Measurements from ENCODE around the gene CLEC4G. TPM values are rescaled to one million over a fixed set of nuclear protein-coding genes. Genes with fewer than 3 reads are reported as not detected.

CLEC4G gene
- total RNA-seq, 4 donors from 2014 or later, result 0.49 to 3.9 TPM; not detected in 2

DNA sequence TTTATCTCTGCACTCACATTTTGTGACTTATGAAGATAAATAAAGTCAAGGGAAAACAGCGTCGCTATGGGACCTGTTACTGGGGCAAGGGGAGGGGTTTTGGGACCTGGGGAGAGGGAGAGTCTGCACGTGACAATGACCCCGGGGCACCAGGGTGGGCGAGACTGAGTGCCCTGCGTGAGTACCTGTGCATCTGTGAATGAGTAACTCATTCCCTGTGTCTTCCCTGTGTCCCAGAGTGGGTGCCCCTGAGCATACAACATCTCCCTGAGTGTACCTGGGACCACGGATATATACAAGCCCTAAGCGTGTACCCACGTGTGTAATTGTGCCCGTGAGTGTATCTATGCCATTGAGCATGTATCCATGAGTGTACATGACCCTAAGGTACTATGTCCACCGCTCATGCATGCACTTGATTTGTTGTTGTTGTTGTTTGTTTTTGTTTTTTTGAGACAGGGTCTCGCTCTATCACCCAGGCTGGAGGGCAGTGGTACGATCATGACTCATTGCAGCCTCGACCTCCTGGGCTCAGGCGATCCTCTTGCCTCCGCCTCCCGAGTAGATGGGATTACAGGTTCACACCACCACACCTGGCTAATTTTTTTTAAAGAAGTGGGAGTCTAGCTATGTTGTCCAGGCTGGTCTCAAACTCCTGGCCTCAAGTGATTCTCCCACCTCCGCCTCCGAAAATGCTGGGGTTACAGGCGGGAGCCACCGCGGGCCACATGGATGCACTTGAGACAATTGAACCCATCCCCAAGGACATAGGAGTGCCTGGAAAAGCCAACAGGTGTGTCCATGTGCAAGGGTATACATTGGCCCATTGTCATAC lies 51.9 kb downstream of the CLEC4G start:
- Histone ChIP-seq H3K27me3 (peaks cover 16% of the 10 kb centered on the region), H3K27ac (no peak overlapping the region), H3K9me3 (no peaks in the 10 kb centered on the region), H3K4me1 (peaks cover 31% of the 10 kb centered on the region), H3K36me3 (peaks cover 27% of the 10 kb centered on the region), H3K4me3 (peak overlapping the region; percentile 95)
- WGBS, result 63% methylated on average over 18 of the region's 22 CpGs
- TF ChIP-seq EP300 (IDR thresholded peaks at IDR 0.05) (no peak), POLR2A (IDR thresholded peaks at IDR 0.05) (no peak)
- no peak for DNase-seq (ENCODE audit: low spot score in 2 of 2)

DNA sequence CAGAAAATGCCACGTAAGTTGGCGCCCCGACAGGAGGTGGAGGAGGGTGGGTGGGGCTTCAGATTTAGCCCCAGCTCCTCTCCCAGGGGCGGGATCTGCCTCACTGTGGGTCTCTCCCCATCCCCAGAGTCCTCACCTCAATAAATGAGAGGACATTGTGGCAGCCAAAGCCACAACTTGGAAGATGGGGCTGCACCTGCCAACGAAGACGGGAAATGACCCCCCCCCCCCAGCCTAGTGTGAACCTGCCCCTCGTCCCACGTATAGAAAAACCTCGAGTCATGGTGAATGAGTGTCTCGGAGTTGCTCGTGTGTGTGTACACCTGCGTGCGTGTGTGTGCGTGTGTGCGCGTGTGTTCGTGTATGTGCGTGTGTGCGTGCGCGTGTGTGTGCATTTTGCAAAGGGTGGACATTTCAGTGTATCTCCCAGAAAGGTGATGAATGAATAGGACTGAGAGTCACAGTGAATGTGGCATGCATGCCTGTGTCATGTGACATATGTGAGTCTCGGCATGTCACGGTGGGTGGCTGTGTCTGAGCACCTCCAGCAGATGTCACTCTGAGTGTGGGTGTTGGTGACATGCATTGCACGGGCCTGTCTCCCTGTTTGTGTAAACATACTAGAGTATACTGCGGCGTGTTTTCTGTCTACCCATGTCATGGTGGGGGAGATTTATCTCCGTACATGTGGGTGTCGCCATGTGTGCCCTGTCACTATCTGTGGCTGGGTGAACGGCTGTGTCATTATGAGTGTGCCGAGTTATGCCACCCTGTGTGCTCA lies 52.7 kb downstream of the CLEC4G start:
- TF ChIP-seq POLR2A (IDR thresholded peaks at IDR 0.05) (no peak), POLR2AphosphoS5 (IDR thresholded peaks at IDR 0.05) (no peak), EP300 (IDR thresholded peaks at IDR 0.05) (no peak)
- TF ChIP-seq, protein P1, sequence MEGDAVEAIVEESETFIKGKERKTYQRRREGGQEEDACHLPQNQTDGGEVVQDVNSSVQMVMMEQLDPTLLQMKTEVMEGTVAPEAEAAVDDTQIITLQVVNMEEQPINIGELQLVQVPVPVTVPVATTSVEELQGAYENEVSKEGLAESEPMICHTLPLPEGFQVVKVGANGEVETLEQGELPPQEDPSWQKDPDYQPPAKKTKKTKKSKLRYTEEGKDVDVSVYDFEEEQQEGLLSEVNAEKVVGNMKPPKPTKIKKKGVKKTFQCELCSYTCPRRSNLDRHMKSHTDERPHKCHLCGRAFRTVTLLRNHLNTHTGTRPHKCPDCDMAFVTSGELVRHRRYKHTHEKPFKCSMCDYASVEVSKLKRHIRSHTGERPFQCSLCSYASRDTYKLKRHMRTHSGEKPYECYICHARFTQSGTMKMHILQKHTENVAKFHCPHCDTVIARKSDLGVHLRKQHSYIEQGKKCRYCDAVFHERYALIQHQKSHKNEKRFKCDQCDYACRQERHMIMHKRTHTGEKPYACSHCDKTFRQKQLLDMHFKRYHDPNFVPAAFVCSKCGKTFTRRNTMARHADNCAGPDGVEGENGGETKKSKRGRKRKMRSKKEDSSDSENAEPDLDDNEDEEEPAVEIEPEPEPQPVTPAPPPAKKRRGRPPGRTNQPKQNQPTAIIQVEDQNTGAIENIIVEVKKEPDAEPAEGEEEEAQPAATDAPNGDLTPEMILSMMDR (IDR thresholded peaks at IDR 0.05), result no peak
- H3K27ac ChIP-seq, result no peak overlapping the region

More for the DNA sequence above, 52.7 kb downstream of the CLEC4G start:
- DNase-seq (ENCODE audit: low spot score in 2 of 2), result no peak
- Histone ChIP-seq H3K9me3 (no peaks in the 10 kb centered on the region), H3K4me3 (no peak overlapping the region), H3K27me3 (peaks cover 16% of the 10 kb centered on the region), H3K36me3 (peaks cover 22% of the 10 kb centered on the region), H3K4me1 (peaks cover 35% of the 10 kb centered on the region)
- WGBS, result 37% methylated on average over 19 of the region's 30 CpGs

Other genes with a start within 250 kb of the CLEC4G start
- 1 to 10 TPM; 2.9 to 5.2 (median 4.1) TPM for gene PEX11G, start 243.1 kb downstream of the CLEC4G start, total RNA-seq
- gene ZNF358, start 216.0 kb downstream of the CLEC4G start, total RNA-seq, result 10 to 100 TPM; 28.7 to 48.5 (median 39.5) TPM
- gene MCOLN1, start 209.5 kb downstream of the CLEC4G start, total RNA-seq, result 10 to 100 TPM; 15.9 to 43.6 (median 29.5) TPM
- 100 to 1,000 TPM in 1 of 4 donors, 10 to 100 TPM in 3; 57.8 to 112 (median 78.5) TPM for gene PNPLA6, start 196.4 kb downstream of the CLEC4G start, total RNA-seq
- gene CAMSAP3, start 136.2 kb downstream of the CLEC4G start, total RNA-seq, result 10 to 100 TPM; 60.5 to 82.7 (median 63.9) TPM
- gene XAB2, start 102.6 kb downstream of the CLEC4G start, total RNA-seq, result 10 to 100 TPM; 45.1 to 68.2 (median 55.5) TPM
- 10 to 100 TPM; 11.4 to 17.4 (median 12.6) TPM for gene PET100, start 102.3 kb downstream of the CLEC4G start, total RNA-seq
- 1 to 10 TPM; 1.6 to 9.9 (median 1.6) TPM for gene PCP2, start 98.4 kb downstream of the CLEC4G start, total RNA-seq
- gene STXBP2, start 95.0 kb downstream of the CLEC4G start, total RNA-seq, result 10 to 100 TPM; 41.2 to 88.7 (median 50.9) TPM
- not detected for gene RETN, start 63.1 kb downstream of the CLEC4G start, total RNA-seq
- 1 to 10 TPM in 1 of 4 donors, not detected in 3; 1.4 TPM for gene MCEMP1, start 55.0 kb downstream of the CLEC4G start, total RNA-seq
- gene TRAPPC5, start 51.3 kb downstream of the CLEC4G start, total RNA-seq, result 100 to 1,000 TPM in 2 of 4 donors, 10 to 100 TPM in 2; 63.0 to 144 (median 103) TPM
- gene FCER2, start 30.0 kb downstream of the CLEC4G start, total RNA-seq, result not detected
- gene CD209, start 15.4 kb upstream of the CLEC4G start, total RNA-seq, result 1 to 10 TPM in 1 of 4 donors, under 1 TPM in 3; 0.16 to 1.6 (median 0.50) TPM
- gene CLEC4M, start 31.1 kb upstream of the CLEC4G start, total RNA-seq, result not detected
- gene EVI5L, start 98.1 kb upstream of the CLEC4G start, total RNA-seq, result 10 to 100 TPM; 17.2 to 29.4 (median 25.6) TPM
- 1 to 10 TPM in 1 of 4 donors, under 1 TPM in 3; 0.26 to 1.1 (median 0.74) TPM for gene PRR36, start 142.3 kb upstream of the CLEC4G start, total RNA-seq
- 10 to 100 TPM; 15.2 to 41.6 (median 30.9) TPM for gene LRRC8E, start 156.4 kb upstream of the CLEC4G start, total RNA-seq
- gene MAP2K7, start 171.8 kb upstream of the CLEC4G start, total RNA-seq, result 10 to 100 TPM; 25.1 to 52.4 (median 29.3) TPM
- gene TGFBR3L, start 182.7 kb upstream of the CLEC4G start, total RNA-seq, result not detected
- 10 to 100 TPM; 11.1 to 22.3 (median 19.6) TPM for gene SNAPC2, start 188.2 kb upstream of the CLEC4G start, total RNA-seq
- 1 to 10 TPM; 1.2 to 3.6 (median 2.6) TPM for gene CTXN1, start 194.0 kb upstream of the CLEC4G start, total RNA-seq
- 10 to 100 TPM; 34.6 to 85.1 (median 54.5) TPM for gene TIMM44, start 211.6 kb upstream of the CLEC4G start, total RNA-seq